ENCODE results near the gene VIPR2. TPM values are rescaled to one million over a fixed set of nuclear protein-coding genes. Genes with fewer than 3 reads are reported as not detected.

VIPR2 gene
- total RNA-seq, 1 experiment from 2014 or later: not detected

GRCh38 chr7:159078911-159079270 lies 65.8 kb downstream of the VIPR2 start:
- intact Hi-C loops (cut with micrococcal nuclease): no loop called here
- H3K4me3 Mint-ChIP-seq (ENCODE audit: unreplicated experiment): no peak overlapping the region
- DNase-seq (ENCODE audit: unreplicated experiment): no peak
- CTCF ChIA-PET: no interaction called here
- no peak overlapping the region for H3K27ac Mint-ChIP-seq (ENCODE audit: low read depth, unreplicated experiment)
- H3K27me3 Mint-ChIP-seq (ENCODE audit: insufficient read depth, unreplicated experiment): peaks cover 19% of the 10 kb centered on the region
- H3K9me3 Mint-ChIP-seq (ENCODE audit: unreplicated experiment): no peaks in the 10 kb centered on the region
- BruUV-seq (replicated peaks): no TSS peak
- no peak for TF ChIP-seq CTCF (IDR thresholded peaks at IDR 0.05; ENCODE audit: unreplicated experiment)
- POLR2A ChIA-PET: no interaction called here
- no peaks in the 10 kb centered on the region for H3K4me1 Mint-ChIP-seq (ENCODE audit: insufficient read depth, unreplicated experiment)
- H3K36me3 Mint-ChIP-seq (ENCODE audit: insufficient read depth, unreplicated experiment): no peaks in the 10 kb centered on the region

DNA sequence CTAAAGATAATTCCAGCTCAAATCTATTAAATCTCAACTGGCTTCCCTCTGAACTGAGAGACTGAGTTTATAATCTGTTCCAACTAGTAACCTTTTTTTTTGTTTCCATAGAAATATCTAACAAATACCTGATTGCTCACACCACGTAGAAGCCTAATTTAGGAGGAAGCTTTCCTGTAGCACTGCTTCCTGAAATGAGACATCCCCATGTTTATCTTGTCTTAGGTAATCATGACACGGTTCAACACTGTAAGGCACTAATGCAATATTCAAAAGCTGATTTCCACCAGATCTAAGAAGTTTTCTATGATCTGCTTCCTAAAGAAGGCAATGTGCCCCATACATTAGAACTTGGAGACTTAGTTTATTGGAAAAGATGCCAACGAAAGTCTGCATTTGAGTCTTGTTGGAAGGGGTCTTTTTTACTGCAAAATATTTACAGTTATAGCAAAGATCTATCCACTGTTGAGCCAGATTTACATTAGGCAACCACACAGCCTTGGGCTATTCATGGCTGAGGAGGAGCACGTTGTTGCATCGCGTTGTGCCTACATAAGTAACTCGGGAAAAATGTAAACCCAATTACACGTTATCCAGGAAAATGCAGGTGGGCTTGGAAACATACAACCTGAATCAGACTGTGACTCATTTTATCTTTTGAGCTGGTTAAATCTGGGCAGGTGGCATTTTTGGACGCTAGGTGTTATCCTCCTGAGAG lies 66.3 kb downstream of the VIPR2 start:
- Mint-ChIP-seq H3K27ac (ENCODE audit: low read depth, unreplicated experiment) (no peak overlapping the region), H3K36me3 (ENCODE audit: insufficient read depth, unreplicated experiment) (no peaks in the 10 kb centered on the region), H3K27me3 (ENCODE audit: insufficient read depth, unreplicated experiment) (peaks cover 15% of the 10 kb centered on the region), H3K4me1 (ENCODE audit: insufficient read depth, unreplicated experiment) (no peaks in the 10 kb centered on the region), H3K4me3 (ENCODE audit: unreplicated experiment) (no peak overlapping the region), H3K9me3 (ENCODE audit: unreplicated experiment) (no peaks in the 10 kb centered on the region)
- intact Hi-C loops (cut with micrococcal nuclease): no loop called here
- peak; percentile 22 for DNase-seq (ENCODE audit: unreplicated experiment)
- ChIA-PET CTCF (interaction anchor here (0.5 kb wide), 2 partner anchors 102 to 609 kb away, joined by 3 to 4 read pairs; no protein-coding TSS in a partner anchor), POLR2A (no interaction called here)
- no TSS peak for BruUV-seq (replicated peaks)
- TF ChIP-seq CTCF (IDR thresholded peaks at IDR 0.05; ENCODE audit: unreplicated experiment): no peak

DNA sequence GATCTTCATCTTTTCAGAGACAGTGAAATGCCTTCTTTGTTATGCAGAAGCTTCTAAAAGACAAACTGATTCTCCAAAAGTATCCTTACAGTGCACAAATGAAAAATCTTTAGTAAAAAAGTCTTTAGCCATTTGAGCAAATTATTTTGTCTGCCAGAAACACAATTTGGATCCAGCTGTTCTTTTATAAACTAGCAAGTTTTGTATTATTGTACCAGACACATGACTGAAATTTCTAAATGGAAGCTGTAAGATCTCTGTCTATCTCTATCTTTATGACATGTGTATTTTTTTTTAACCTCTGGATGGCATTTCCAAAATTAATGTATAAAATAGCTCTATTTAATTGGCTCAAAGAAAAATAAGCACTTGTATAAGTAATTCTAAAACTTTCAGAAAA lies 68.3 kb downstream of the VIPR2 start:
- Mint-ChIP-seq H3K27ac (ENCODE audit: low read depth, unreplicated experiment) (no peak overlapping the region), H3K4me1 (ENCODE audit: insufficient read depth, unreplicated experiment) (no peaks in the 10 kb centered on the region), H3K4me3 (ENCODE audit: unreplicated experiment) (no peak overlapping the region), H3K36me3 (ENCODE audit: insufficient read depth, unreplicated experiment) (no peaks in the 10 kb centered on the region), H3K9me3 (ENCODE audit: unreplicated experiment) (no peaks in the 10 kb centered on the region), H3K27me3 (ENCODE audit: insufficient read depth, unreplicated experiment) (peaks cover 15% of the 10 kb centered on the region)
- DNase-seq (ENCODE audit: unreplicated experiment): no peak
- ChIA-PET POLR2A (no interaction called here), CTCF (no interaction called here)
- TF ChIP-seq CTCF (IDR thresholded peaks at IDR 0.05; ENCODE audit: unreplicated experiment): no peak
- BruUV-seq (replicated peaks): no TSS peak
- intact Hi-C loops (cut with micrococcal nuclease): no loop called here

GRCh38 chr7:159075563-159076238 lies 69.0 kb downstream of the VIPR2 start:
- no peaks in the 10 kb centered on the region for H3K36me3 Mint-ChIP-seq (ENCODE audit: insufficient read depth, unreplicated experiment)
- H3K27ac Mint-ChIP-seq (ENCODE audit: low read depth, unreplicated experiment): no peak overlapping the region
- no peaks in the 10 kb centered on the region for H3K4me1 Mint-ChIP-seq (ENCODE audit: insufficient read depth, unreplicated experiment)
- POLR2A ChIA-PET: interaction anchor here (0.7 kb wide), 1 partner anchor 27 kb away, joined by 3 read pairs; no protein-coding TSS in a partner anchor
- H3K4me3 Mint-ChIP-seq (ENCODE audit: unreplicated experiment): no peak overlapping the region
- H3K9me3 Mint-ChIP-seq (ENCODE audit: unreplicated experiment): no peaks in the 10 kb centered on the region
- no peak for DNase-seq (ENCODE audit: unreplicated experiment)
- intact Hi-C loops (cut with micrococcal nuclease): no loop called here
- no TSS peak for BruUV-seq (replicated peaks)
- no peak for TF ChIP-seq CTCF (IDR thresholded peaks at IDR 0.05; ENCODE audit: unreplicated experiment)
- CTCF ChIA-PET: interaction anchor here (0.7 kb wide), 1 partner anchor 518 kb away, joined by 3 read pairs; no protein-coding TSS in a partner anchor
- peaks cover 15% of the 10 kb centered on the region for H3K27me3 Mint-ChIP-seq (ENCODE audit: insufficient read depth, unreplicated experiment)
